NT2/D1 (cell line): ENCODE data around the gene USP46.

Experiments
- YY1 ChIP-seq: IDR thresholded peaks from 2 replicates; pipeline ENCODE4 v1.6.1; 2011; ENCODE audit not compliant: insufficient read length, insufficient read depth
- ZNF274 ChIP-seq: IDR thresholded peaks from 2 replicates; pipeline ENCODE4 v1.6.1; 2011; ENCODE audit warnings: mild to moderate bottlenecking, low read depth, low read length

GRCh38 chr4:52552778-52553177, 106.3 kb downstream of the USP46 start:
- TF ChIP-seq ZNF274 (no peak), YY1 (no peak)
